ENCODE data around the gene BEND7.
A peak's percentile ranks its signal among the peaks of the same experiment; 100 is the strongest.

BEND7 gene, protein sequence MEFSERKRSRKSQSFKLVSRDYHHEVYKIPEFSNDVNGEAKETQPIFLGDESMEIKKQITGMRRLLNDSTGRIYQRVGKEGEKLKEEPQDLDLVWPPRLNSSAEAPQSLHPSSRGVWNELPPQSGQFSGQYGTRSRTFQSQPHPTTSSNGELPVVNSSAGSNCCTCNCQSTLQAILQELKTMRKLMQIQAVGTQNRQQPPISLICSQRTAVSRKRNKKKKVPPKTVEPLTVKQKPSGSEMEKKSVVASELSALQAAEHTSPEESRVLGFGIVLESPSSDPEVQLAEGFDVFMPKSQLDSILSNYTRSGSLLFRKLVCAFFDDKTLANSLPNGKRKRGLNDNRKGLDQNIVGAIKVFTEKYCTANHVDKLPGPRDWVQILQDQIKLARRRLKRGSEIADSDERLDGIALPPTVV

DNA sequence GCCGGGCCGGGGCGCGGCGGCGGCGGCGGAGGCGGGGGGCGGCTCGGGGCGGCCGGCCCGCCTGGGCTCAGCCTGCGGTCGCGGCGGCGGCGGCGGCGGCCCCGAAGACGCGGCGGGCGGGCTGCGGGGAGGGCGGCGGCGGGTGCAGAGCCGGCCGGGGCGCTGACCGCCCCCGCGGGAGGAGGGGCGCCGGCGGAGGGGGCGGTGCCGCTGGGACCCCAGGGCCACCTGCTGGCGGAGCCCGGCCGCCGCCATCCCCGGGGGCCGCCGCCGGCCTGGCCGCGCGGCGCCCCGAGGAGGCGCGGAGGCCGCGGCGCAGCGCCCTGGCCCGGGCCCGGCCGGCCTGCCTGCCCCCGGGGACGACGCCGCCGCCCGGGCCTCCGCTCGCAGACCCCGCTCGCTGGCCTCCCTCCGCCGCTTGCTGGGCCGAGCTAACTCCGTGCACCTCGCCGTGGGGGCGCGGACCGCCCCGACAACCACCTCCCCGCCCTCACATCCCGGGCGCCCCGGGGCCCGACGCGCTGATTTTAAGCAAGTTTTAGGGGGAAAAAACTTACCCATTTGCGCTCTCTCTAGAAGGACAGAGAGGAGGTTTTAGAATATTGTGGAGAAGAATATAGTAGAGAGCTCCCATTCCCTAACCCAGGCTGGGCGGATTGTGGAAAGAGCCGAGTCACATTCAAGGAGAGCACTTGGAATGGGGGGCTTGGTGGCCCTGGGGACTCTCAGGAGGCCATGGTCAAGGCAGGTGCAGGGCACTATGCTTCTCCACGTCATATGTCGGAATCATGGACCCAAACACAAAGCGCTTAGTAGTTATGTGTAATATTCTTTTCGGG is at the start of gene BEND7:
Gene BEND7, minus strand, starts transcription at position 140 of the 839 bp plus-strand sequence. CDS start 481 bp downstream, outside the sequence.
- TF ChIP-seq, protein P1, sequence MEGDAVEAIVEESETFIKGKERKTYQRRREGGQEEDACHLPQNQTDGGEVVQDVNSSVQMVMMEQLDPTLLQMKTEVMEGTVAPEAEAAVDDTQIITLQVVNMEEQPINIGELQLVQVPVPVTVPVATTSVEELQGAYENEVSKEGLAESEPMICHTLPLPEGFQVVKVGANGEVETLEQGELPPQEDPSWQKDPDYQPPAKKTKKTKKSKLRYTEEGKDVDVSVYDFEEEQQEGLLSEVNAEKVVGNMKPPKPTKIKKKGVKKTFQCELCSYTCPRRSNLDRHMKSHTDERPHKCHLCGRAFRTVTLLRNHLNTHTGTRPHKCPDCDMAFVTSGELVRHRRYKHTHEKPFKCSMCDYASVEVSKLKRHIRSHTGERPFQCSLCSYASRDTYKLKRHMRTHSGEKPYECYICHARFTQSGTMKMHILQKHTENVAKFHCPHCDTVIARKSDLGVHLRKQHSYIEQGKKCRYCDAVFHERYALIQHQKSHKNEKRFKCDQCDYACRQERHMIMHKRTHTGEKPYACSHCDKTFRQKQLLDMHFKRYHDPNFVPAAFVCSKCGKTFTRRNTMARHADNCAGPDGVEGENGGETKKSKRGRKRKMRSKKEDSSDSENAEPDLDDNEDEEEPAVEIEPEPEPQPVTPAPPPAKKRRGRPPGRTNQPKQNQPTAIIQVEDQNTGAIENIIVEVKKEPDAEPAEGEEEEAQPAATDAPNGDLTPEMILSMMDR (conservative IDR thresholded peaks at IDR 0.05; ENCODE audit: low read depth, low read length) = no peak
- H3K4me3 ChIP-seq (ENCODE audit: low read depth, low read length) = peak within 1 kb of the TSS; percentile 52
- no peak for DNase-seq (ENCODE audit: low read depth)

DNA sequence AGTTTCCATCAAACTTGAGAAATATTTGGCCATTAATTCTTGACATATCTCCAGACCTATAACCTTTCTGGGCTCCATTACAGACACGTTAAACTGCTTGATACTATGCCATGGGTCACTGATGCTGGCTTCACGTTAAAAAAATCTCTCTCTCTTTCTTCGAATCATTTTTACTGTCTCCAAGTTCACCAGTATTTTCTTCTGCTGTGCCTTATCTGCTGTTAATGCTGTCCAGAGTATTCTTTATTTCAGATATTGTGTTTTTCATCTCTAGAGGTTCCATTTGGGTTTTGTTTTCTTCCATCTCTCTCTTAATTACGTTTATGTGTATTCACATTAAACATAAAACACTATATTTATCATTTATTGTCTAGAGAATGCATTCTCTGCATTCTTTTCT is 45.1 kb upstream of the BEND7 start:
- TF ChIP-seq, protein P1 (conservative IDR thresholded peaks at IDR 0.05; ENCODE audit: low read depth, low read length) = no peak
- no peak for DNase-seq (ENCODE audit: low read depth)
- H3K4me3 ChIP-seq (ENCODE audit: low read depth, low read length) = no peak overlapping the region

DNA sequence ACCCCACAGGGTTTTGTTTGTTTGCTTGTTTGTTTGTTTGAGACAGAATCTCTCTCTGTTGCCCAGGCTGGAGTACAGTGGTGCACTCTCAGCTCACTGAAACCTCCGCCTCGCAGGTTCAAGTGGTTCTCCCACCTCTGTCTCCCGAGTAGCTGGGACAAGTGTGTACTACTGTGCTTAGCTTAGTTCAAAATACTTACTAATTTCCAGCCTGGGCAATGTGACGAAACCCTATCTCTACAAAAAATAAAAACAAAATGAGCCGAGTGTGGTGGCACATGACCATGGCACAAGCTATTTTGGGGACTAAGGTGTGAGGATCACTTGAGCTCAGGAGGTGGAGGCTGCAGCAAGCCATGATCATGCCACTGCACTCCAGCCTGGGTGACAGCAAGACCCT is 42.7 kb upstream of the BEND7 start:
- no peak overlapping the region for H3K4me3 ChIP-seq (ENCODE audit: low read depth, low read length)
- no peak for DNase-seq (ENCODE audit: low read depth)
- TF ChIP-seq, protein P1 (conservative IDR thresholded peaks at IDR 0.05; ENCODE audit: low read depth, low read length) = no peak

DNA sequence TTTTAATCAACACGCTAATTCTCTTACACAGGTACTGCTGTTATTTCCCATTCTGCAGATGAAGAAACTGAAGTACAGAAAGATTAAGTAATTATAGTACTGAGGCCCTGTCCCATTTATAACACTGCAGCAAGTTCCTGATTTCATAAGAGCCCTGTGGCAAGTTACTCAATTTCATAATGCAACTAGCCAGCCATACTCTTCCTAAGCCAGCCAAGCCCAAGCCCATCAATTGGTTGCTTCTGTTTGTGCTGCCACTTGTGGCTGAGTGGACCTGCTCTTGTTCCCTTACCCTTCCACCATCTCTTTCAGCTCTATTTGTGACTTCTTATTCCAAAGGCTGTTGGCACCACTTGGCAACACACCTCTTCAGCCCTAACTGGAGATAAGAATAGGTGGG is 38.2 kb upstream of the BEND7 start:
- H3K4me3 ChIP-seq (ENCODE audit: low read depth, low read length) = no peak overlapping the region
- DNase-seq (ENCODE audit: low read depth) = peak; percentile 10
- TF ChIP-seq, protein P1 (conservative IDR thresholded peaks at IDR 0.05; ENCODE audit: low read depth, low read length) = no peak

DNA sequence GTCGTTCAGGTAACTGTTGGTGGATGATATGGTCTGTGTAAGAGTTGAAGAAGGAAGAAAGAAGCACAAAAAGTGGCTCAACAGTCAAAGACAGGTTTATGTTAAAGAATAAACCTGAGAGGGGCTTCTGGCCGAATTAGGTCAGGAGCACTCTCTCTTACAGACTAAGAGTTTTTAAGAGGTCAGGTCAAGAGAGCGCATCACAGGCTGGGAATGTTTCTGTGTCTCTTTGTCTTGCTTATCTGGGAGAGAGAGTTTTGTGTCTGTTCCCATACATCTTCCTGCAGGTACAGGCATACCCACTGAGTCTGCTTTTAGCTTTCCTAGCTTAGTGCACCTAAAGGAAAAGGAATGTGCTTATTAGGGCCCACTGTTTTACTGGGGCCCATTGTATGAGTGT is 35.8 kb upstream of the BEND7 start:
- H3K4me3 ChIP-seq (ENCODE audit: low read depth, low read length) = no peak overlapping the region
- TF ChIP-seq, protein P1 (conservative IDR thresholded peaks at IDR 0.05; ENCODE audit: low read depth, low read length) = no peak
- DNase-seq (ENCODE audit: low read depth) = no peak

DNA sequence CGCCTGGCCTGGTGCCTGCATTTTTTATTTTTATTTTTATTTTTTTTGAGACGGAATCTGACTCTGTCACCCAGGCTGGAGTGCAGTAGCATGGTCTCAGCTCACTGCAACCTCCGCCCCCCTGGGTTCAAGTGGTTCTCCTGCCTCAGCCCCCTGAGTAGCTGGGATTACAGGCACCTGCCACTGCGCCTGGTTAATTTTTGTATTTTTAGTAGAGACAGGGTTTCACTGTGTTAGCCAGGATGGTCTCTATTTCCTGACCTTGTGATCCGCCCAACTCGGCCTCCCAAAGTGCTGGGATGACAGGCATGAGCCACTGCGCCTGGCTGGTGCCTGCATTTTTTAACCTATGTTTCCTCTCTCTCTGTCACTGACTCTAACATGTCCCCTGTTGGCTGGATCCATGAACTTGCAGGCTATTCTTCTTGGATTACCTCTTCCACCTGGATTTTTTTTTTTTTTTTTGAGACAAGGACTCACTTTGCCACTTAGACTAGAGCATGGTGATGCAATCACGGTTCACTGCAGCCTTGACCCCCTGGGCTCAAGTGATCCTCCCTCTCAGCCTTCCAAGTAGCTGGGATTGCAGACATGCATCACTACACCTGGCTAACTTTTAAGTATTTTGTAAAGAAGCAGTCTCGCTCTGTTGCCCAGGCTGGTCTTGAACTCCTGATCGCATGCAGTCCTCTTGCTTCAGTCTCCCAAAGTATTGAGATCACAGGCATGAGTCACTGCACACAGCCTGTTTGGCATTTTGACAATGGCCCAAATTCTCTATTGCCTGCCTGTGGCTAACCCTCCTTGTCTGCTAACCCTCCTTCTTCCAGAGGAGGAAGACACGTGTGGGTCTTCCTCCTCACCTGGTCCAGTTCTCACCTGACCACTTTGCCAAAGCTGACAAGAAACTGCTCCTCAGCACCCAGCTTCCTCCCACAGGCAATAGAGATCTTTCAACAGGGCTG is 34.9 kb upstream of the BEND7 start:
- DNase-seq (ENCODE audit: low read depth) = no peak
- TF ChIP-seq, protein P1 (conservative IDR thresholded peaks at IDR 0.05; ENCODE audit: low read depth, low read length) = no peak
- no peak overlapping the region for H3K4me3 ChIP-seq (ENCODE audit: low read depth, low read length)
